ENCODE results near the gene HES1. TPM values are rescaled to one million over a fixed set of nuclear protein-coding genes. Genes with fewer than 3 reads are reported as not detected.
"Not testable (repeated sequence)": the region's sequence is repeated elsewhere in the genome, so short reads cannot be mapped to it uniquely, and the experiment has no call there.

Gene HES1
- total RNA-seq, 8 experiments from 2014 or later = 12.4 to 83.5 (median 18.1) TPM

DNA sequence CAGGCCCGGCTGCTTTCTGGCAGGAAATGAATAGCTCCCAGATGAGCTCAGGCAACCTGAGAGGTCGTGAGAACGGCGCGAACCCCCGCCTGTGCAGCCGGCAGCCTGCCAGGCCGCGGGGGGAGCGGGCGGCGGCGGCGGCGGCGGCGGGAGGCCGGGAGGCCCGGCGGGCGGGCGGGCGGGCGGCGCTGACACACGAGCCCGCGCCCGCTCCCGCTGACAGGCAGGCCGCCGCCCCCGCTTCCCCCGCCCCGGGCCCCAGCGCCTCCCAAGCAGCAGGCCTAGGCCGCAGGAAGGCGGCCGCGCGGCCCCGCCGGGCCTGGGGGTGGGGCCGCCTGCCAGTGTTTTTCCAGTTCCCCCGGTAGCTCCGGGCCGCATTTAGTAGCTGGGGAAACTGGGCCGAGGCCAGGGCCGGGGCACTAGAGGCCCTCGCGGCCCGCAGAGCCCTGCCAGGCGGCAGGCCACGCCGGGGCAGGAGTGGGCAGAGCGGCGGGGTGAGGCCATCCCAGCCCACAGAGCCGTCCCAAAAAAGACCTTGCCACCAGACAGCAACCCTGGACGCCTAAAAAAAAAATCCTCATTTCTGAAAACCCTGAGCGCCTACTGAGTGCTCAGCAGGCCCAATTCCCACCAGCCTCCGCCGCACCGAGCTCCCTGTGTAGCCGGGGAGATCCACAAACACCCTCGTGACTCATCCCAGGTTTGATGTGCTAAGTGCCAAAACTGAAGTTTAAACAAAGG is 5.6 kb downstream of the HES1 start:
- H3K4me3 ChIP-seq = peak overlapping the region; percentile 17 to 43 (median 30)
- peak; percentile 24 to 77 (median 68) for ATAC-seq (replicated peaks in 6 of 8)
- H3K4me1 ChIP-seq (replicated peaks in 1 of 2) = peaks cover 22 to 31% of the 10 kb centered on the region in 2 donors

DNA sequence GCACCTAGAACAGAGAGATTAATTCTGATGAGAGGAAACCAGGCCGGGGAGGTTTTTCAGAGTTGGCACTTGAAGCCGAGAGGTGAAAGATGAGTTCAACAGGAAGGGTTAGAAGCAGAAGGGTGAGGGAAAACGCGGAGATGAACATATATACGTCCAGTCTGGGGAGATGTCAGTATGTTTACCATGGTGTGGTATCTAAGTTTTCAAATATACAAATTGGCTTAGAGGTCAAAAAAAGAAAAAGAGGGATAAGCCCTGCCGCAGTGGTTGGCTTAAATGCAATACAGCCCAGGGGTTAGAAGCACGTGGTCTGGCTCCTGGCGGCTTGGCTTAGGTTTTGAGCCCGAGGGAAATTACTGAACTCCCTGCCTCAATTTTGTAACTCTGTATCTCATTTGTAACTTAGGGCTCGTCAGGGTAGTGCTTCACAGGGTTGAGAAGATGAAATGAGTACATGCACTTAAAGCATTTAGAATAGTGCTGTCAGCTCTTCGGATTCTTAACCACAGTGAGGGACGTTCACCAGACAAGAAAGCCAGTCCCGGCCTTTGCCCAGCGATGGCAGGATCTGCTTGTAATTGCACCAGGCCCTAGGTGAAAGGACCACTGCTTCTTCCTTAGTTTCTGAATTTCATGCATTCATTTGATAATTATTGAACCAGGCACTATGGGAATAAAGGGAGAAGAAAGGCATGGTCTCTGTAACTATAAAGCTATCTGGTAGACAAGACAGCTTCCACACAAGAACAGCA is 6.4 kb downstream of the HES1 start:
- Histone ChIP-seq H3K27ac (peak overlapping the region; percentile 90 to 94), H3K4me3 (peak overlapping the region in 2 of 5 donors; percentile 38 to 43), H3K4me1 (replicated peaks in 1 of 2) (peaks cover 22 to 31% of the 10 kb centered on the region in 2 donors)
- 42 to 93% (median 66%) methylated on average over 2 to 11 of the region's 14 CpGs for WGBS, 10 experiments
- in situ Hi-C loops (cut with MboI; ENCODE audit: low pct_unique_long_range_greater_than_20kb in 2 of 9, low sequenced_read_pairs in 9 of 9, unreplicated experiment in 9 of 9) = loop anchor here in 5 of 9 experiments (10.0 to 25.0 kb wide), 4 partner anchors 170 to 480 kb away; no protein-coding TSS in a partner anchor
- ATAC-seq (replicated peaks in 6 of 8) = no peak

More for the DNA sequence above, 5.6 kb downstream of the HES1 start:
- in situ Hi-C loops (cut with MboI; ENCODE audit: low pct_unique_long_range_greater_than_20kb in 2 of 9, low sequenced_read_pairs in 9 of 9, unreplicated experiment in 9 of 9) = loop anchor here in 5 of 9 experiments (10.0 to 25.0 kb wide), 4 partner anchors 171 to 479 kb away; no protein-coding TSS in a partner anchor
- WGBS, 10 experiments = 0 to 38% (median 30%) methylated on average over 2 to 5 of the region's 65 CpGs; no CpG with 5 or more reads in 4 of the 10 experiments
- peak overlapping the region; percentile 90 to 94 for H3K27ac ChIP-seq

DNA sequence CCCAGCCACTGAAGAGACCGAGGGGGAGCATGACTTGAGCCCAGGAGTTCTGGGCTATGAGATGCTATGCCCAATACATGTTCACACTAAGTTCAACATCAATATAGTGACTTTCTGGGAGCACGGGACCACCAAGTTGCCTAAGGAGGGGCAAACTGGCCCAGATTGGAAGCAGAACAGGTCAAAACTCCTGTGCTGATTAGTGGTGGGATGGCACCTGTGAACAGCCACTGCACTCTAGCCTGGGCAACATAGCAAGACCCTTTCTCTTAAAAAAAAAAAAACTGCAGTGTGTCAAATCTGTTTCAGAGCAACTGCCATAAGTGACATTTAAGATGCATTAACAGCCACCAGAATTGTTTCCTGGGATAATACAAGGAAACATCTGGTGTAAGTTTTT is 9.8 kb downstream of the HES1 start:
- in situ Hi-C loops (cut with MboI; ENCODE audit: low pct_unique_long_range_greater_than_20kb in 2 of 9, low sequenced_read_pairs in 9 of 9, unreplicated experiment in 9 of 9) = loop anchor here in 5 of 9 experiments (10.0 to 25.0 kb wide), 4 partner anchors 167 to 483 kb away; no protein-coding TSS in a partner anchor
- WGBS, 10 experiments = 40 to 100% (median 100%) methylated on average over 1 to 2 of the region's 2 CpGs; no CpG with 5 or more reads in 5 of the 10 experiments
- no peak for ATAC-seq (replicated peaks in 6 of 8)

DNA sequence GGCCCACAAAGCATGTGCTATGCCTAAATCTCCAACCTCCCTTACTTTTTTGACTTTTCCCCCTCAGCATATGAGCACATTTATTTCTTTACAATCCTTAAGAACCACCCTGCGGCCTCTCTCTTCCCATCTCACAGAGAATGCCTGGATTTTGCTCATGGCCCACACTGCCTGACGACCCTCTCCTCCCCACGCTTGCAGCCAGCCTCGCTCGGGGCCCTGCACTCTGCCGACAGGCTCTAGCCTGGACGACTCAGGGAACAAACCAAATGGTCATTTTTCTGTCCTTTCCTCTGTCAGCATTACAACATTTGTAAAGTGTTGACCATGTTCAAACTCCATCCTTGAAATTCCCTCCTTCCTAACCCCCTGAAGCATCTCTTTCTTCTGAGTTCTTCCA is 11.7 kb downstream of the HES1 start:
- H3K4me1 ChIP-seq (replicated peaks in 1 of 2) = peaks cover 0 to 2% of the 10 kb centered on the region in 2 donors
- no peak for ATAC-seq (replicated peaks in 6 of 8)
- in situ Hi-C loops (cut with MboI; ENCODE audit: low pct_unique_long_range_greater_than_20kb in 2 of 9, low sequenced_read_pairs in 9 of 9, unreplicated experiment in 9 of 9) = loop anchor here in 5 of 9 experiments (10.0 to 25.0 kb wide), 4 partner anchors 165 to 485 kb away; no protein-coding TSS in a partner anchor
- no peak overlapping the region for H3K27ac ChIP-seq
- 70 to 100% (median 88%) methylated on average over 1 to 7 of the region's 7 CpGs for WGBS, 10 experiments
- no peak overlapping the region for H3K4me3 ChIP-seq

More for the DNA sequence above, 9.8 kb downstream of the HES1 start:
- Histone ChIP-seq H3K27ac (no peak overlapping the region), H3K4me3 (no peak overlapping the region), H3K4me1 (replicated peaks in 1 of 2) (peaks cover 11 to 13% of the 10 kb centered on the region in 2 donors)

DNA sequence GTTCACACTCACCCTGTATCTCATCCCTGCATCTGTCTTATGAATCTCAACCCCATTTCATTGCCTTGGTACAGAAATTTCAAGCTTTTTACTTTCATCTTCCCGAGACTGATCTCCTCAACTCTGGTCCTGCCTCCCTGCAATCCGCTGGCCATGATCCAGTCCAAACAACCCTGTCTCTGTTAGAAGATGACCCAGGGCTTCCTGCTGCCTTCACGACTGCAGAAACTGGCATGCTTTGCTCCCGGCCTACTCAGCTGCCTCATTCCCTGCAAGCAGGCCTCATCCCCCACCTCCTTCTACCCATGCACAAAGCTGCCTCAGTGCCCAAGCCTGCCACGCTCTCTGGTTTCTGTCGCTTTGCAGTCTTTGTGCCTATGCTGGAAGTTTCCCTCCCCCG is 12.4 kb downstream of the HES1 start:
- no peaks in the 10 kb centered on the region for H3K4me1 ChIP-seq (replicated peaks in 1 of 2)
- whole genome bisulfite sequencing, 10 experiments = 36 to 95% (median 88%) methylated on average over 2 to 6 of the region's 7 CpGs; no CpG with 5 or more reads in 4 of the 10 experiments
- peak in 1 of 8 experiments; percentile 64 for ATAC-seq (replicated peaks in 6 of 8)
- H3K27ac ChIP-seq = no peak overlapping the region
- in situ Hi-C loops (cut with MboI; ENCODE audit: low pct_unique_long_range_greater_than_20kb in 2 of 9, low sequenced_read_pairs in 9 of 9, unreplicated experiment in 9 of 9) = loop anchor here in 5 of 9 experiments (10.0 to 25.0 kb wide), 4 partner anchors 164 to 486 kb away; no protein-coding TSS in a partner anchor
- no peak overlapping the region for H3K4me3 ChIP-seq

DNA sequence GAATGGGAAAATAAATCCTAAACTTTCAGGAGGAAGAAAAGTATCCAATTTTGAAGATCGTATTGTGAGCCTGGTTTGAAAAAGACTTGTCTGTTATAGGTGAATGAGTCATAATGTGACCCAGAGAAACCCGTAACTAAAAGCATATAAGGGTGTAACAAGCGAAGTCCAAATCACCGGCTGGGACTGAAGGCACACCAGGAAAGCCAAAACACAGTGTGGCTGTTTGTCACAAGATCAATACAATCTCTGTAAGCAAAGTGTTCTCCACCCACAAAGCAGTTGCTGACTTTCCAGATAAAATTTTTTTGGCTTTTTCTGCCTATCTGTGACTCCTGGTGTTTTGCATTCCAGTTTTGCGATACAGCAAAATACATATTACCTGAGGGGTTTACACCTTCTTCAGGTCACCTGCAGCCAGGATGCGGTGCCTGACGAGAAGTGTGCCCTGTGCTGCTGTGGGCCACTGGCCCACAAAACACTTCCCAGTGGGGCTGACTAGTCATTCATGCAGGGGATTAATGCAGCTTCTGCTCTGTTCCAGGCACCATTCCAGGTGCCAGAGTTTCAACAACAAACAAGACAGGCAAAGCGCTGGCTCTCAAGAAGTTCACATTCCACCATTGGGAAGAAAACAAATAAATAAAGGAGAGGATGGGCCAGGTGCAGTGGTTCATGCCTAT is 14.4 kb downstream of the HES1 start:
- no peak overlapping the region for H3K4me3 ChIP-seq
- in situ Hi-C loops (cut with MboI; ENCODE audit: low pct_unique_long_range_greater_than_20kb in 2 of 9, low sequenced_read_pairs in 9 of 9, unreplicated experiment in 9 of 9) = loop anchor here in 1 of 9 experiments (25.0 kb wide), 1 partner anchor 137 kb away; no protein-coding TSS in a partner anchor
- H3K27ac ChIP-seq = no peak overlapping the region
- no peak for ATAC-seq (replicated peaks in 6 of 8)
- no peaks in the 10 kb centered on the region for H3K4me1 ChIP-seq (replicated peaks in 1 of 2)
- 34 to 100% (median 92%) methylated on average over 1 to 7 of the region's 8 CpGs; no CpG with 5 or more reads in 1 of the 10 experiments for WGBS, 10 experiments

DNA sequence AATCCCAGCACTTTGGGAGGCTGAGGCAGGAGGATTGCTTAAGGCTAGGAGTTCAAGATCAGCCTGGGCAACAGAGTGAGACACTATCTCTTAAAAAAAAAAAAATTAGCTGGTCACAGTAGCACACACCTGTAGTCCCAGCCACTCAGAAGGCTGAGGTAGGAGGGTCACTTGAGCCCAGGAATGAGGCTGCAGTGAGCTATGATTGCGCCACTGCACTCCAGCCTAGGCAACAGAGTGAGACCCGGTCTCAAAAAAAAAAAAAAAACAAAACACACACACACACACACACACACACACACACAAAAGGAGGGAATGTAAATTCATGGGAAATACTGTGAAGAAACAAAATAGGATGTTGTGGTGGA is 15.0 kb downstream of the HES1 start:
- not testable (repeated sequence) for H3K4me3 ChIP-seq; H3K4me1 ChIP-seq (replicated peaks in 1 of 2); ATAC-seq (replicated peaks in 6 of 8); H3K27ac ChIP-seq
- in situ Hi-C loops (cut with MboI; ENCODE audit: low pct_unique_long_range_greater_than_20kb in 2 of 9, low sequenced_read_pairs in 9 of 9, unreplicated experiment in 9 of 9) = loop anchor here in 1 of 9 experiments (25.0 kb wide), 1 partner anchor 136 kb away; no protein-coding TSS in a partner anchor
- WGBS, 10 experiments = 86 to 100% (median 100%) methylated on average over 1 to 2 of the region's 2 CpGs; no CpG with 5 or more reads in 5 of the 10 experiments

DNA sequence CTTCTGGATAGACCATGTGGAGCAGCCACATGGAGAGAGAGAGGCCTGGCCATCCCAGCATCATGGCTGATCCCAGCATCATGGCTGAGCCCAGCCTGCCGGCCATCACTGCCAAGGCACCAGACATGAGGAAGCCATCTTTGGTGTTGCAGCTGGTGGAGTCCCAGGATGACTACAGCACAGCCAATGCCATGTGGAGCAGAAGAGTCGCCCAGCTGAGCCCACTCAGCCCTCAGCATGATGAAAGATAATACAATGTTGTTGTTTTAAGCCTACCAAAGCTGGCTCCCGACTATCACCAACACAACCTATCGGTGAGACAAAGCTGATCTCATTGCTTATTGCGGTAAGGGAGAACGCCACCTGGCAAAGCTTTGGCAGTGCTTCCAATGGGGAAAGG is 18.4 kb downstream of the HES1 start:
- H3K4me1 ChIP-seq (replicated peaks in 1 of 2) = no peaks in the 10 kb centered on the region
- no peak overlapping the region for H3K4me3 ChIP-seq
- no peak for ATAC-seq (replicated peaks in 6 of 8)
- H3K27ac ChIP-seq = no peak overlapping the region
- WGBS, 10 experiments = 78 to 100% (median 100%) methylated on average over 2 to 5 of the region's 6 CpGs; no CpG with 5 or more reads in 5 of the 10 experiments
- in situ Hi-C loops (cut with MboI; ENCODE audit: low pct_unique_long_range_greater_than_20kb in 2 of 9, low sequenced_read_pairs in 9 of 9, unreplicated experiment in 9 of 9) = loop anchor here in 1 of 9 experiments (25.0 kb wide), 1 partner anchor 133 kb away; no protein-coding TSS in a partner anchor

DNA sequence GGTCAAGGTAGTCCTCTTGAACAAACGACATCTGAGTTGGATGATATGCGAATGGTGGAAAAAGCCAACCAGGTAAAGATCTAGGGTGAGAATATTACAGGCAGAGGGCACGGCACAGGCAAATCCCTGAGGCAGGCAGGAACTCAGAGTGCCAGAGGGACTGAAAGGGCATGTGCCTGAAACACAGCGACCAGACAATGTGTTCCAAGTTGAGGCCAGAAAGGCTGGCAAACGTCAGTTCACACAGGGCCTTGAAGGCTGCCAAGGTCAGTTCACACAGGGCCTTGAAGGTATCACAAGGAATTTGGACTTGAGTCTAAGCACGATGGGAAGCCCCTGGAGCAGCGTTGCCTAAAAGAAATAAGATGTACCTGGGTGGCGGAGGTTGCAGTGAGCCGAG is 20.1 kb downstream of the HES1 start:
- ATAC-seq (replicated peaks in 6 of 8) = no peak
- no peak overlapping the region for H3K4me3 ChIP-seq
- no peak overlapping the region for H3K27ac ChIP-seq
- peaks cover 6 to 7% of the 10 kb centered on the region in 2 donors for H3K4me1 ChIP-seq (replicated peaks in 1 of 2)
- in situ Hi-C loops (cut with MboI; ENCODE audit: low pct_unique_long_range_greater_than_20kb in 2 of 9, low sequenced_read_pairs in 9 of 9, unreplicated experiment in 9 of 9) = loop anchor here in 1 of 9 experiments (25.0 kb wide), 1 partner anchor 131 kb away; no protein-coding TSS in a partner anchor
- 50 to 100% (median 70%) methylated on average over 1 to 7 of the region's 9 CpGs; no CpG with 5 or more reads in 3 of the 10 experiments for WGBS, 10 experiments

DNA sequence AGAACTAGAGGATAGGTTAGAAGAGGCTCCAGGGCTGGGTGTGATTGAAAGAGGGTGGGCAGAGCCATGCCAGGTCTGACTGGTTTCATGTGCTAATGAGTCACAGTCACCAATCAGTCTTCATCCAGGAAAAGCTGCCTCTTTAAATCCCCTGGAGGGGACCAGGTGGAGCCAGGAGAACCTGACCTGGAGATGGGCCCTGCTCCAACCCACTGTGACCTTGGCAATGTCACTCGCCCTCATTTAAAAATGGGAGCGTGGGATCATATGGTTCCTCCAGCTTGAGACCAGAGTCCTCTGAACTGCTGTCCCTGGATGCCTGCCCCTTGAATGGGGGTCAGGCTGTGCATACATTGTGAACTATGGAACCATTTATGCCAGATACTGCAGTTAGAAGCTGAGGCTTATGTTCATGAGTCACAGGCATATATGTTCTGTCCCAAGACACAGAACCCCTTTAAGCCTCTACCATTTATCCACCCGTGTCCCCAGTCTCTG is 23.0 kb downstream of the HES1 start:
- Histone ChIP-seq H3K4me1 (replicated peaks in 1 of 2) (peaks cover 10 to 12% of the 10 kb centered on the region in 2 donors), H3K4me3 (no peak overlapping the region), H3K27ac (no peak overlapping the region)
- 50 to 100% (median 80%) methylated on average over 1 to 2 of the region's 3 CpGs; no CpG with 5 or more reads in 5 of the 10 experiments for WGBS, 10 experiments
- ATAC-seq (replicated peaks in 6 of 8) = no peak
- in situ Hi-C loops (cut with MboI; ENCODE audit: low pct_unique_long_range_greater_than_20kb in 2 of 9, low sequenced_read_pairs in 9 of 9, unreplicated experiment in 9 of 9) = loop anchor here in 1 of 9 experiments (25.0 kb wide), 1 partner anchor 128 kb away; no protein-coding TSS in a partner anchor

DNA sequence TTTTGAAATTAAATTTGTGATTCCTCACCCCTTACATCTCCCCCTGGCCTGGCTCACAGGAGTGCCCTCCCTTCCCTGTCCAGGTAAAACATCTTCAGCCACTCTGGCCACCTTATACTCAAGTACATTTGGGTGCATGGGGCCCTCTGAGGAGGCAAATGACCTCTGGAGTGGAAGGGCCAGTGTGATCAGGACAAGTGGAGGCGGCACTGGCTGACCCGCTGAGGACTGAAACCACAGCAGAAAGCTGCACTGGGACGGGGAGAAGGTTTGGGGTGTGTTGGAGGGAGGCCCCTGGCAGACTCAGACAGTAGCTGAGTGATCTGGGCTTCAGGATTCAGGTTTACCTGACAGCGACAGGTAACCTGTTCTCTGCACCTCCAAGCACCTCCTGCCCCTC is 24.2 kb downstream of the HES1 start:
- no peak for ATAC-seq (replicated peaks in 6 of 8)
- Histone ChIP-seq H3K27ac (no peak overlapping the region), H3K4me3 (no peak overlapping the region), H3K4me1 (replicated peaks in 1 of 2) (peaks cover 10 to 12% of the 10 kb centered on the region in 2 donors)
- WGBS, 10 experiments = 33 to 100% (median 95%) methylated on average over 1 to 3 of the region's 4 CpGs; no CpG with 5 or more reads in 5 of the 10 experiments
- in situ Hi-C loops (cut with MboI; ENCODE audit: low pct_unique_long_range_greater_than_20kb in 2 of 9, low sequenced_read_pairs in 9 of 9, unreplicated experiment in 9 of 9) = loop anchor here in 1 of 9 experiments (25.0 kb wide), 1 partner anchor 127 kb away; no protein-coding TSS in a partner anchor

Measured in motor neuron (in vitro differentiated cells).